Measurements from ENCODE around the gene PGAP2. TPM values are rescaled to one million over a fixed set of nuclear protein-coding genes. Genes with fewer than 3 reads are reported as not detected.
"Not testable (repeated sequence)": the region's sequence is repeated elsewhere in the genome, so short reads cannot be mapped to it uniquely, and the experiment has no call there.

The PGAP2 gene
- 26.8 TPM for total RNA-seq
- long read RNA-seq, transcript PGAP2-227 (5 exons, 1,530 nt): minor isoform, 6 of 106 reads
- long read RNA-seq, transcript PGAP2-207 (6 exons, 931 nt): major isoform, 17 of 106 reads
- long read RNA-seq, transcript PGAP2-215 (6 exons, 798 nt): minor isoform, 5 of 106 reads
- long read RNA-seq, partial matches to known transcripts: 43 of 106 reads
- long read RNA-seq, other reads (novel, unspliced or antisense): 23 of 106 reads

DNA sequence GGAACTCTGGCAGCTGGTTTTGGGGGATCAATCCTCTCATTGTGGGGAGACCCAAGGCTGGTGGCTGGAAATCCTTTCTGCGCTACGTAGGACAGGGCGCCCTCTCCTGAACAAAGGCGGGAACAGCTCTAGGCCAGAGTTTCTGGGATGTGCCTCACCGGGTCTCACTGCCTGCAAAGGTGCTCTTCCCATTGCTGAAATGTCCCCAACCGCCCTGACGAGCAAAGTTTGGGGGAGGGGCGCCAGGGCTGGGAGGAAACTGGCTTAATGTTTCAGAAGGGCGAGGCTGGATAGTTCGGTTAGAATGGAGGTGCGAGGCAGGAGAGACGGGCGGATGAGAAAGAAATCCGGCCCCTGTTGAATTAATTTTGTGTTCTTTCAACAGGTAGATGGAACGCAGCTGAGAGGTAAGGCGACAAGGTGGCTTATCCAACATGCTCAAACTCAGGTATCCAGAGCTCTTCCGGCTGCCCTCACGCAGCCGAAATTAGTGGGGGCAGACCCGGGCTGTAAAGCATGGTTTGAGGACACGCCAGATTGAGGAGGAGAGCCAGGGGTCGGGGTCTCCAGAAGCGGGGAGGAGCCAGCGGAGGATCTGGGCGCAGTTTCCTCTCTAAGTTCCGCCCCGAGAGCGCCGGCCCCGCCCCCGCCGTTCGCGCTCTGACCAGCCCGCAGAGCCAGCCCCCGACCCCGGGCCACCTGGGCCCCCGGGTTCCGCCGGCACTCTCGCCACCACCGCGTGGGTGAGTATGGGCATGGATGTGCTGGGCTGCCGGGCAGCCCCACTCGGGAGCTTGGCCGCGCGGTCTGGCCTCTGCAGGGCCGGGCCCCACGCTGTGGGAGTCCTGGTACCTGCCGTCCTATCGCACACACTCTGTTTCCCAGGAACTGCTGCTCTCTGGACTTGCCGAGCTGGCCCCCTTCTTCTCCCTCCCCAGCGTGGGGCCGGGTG, at the start of gene PGAP2:
Gene PGAP2 (plus strand): TSS at position 652 of the 952 bp plus-strand sequence. CDS start 2,700 bp downstream, outside the sequence.
- intact Hi-C loops (cut with DNase I): no loop called here
- ATAC-seq (ENCODE audit: poor library complexity): peak; percentile 84
- DNase-seq: peak; percentile 84

DNA sequence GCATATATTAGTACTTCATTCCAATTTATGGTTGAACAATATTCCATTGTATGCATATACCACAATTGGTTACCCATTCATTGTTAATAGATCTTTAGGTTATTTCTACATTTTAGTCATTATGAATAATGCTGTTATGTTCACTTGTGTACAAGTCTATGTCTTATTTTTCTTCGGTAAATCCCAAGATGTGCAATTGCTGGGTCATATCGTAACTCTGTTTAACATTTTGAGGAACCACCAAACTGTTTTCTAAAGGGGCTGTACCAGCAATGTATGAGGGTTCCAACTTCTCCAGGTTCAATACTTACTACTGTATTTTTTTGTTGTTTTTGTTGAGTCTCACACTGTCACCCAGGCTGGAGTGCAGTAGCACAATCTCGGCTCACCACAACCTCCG, 44.1 kb upstream of the PGAP2 start:
- intact Hi-C loops (cut with DNase I): no loop called here
- DNase-seq (no peak), ATAC-seq (ENCODE audit: poor library complexity) (no peak)

DNA sequence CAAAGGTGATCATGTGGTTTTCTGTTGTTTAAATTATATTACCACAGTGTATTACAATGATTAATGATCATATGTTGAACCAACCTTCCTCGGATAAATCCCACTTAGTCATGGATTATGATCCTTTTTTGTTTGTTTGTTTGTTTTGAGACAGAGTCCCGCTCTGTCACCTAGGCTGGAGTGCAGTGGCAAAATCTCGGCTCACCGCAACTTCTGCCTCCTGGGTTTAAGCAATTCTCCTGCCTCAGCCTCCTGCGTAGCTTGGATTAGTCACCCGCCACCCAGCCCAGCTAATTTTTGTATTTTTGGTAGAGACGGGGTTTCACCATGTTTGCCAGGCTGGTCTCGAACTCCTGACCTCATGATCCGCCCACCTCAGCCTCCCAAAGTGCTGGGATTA, 41.5 kb upstream of the PGAP2 start:
- DNase-seq; intact Hi-C loops (cut with DNase I); ATAC-seq (ENCODE audit: poor library complexity): not testable (repeated sequence)

DNA sequence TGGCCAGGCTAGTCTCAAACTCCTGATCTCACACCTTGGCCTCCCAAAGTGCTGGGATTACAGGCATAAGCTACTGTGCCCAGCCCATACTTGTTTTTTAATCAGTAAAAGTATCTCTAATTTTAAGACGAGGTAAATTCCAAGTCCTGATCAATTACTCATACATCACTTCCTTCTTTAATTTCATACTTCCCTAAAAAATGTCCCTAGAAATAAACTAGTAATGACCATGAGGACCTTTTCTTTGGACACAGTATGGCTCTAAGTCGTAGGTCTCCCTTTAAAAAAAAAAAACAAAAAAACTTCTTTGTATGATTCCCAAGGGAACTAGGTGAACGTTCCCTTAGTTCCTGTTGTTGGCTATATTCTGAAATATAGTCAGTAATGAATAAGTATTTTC, 40.8 kb upstream of the PGAP2 start:
- intact Hi-C loops (cut with DNase I): no loop called here
- ATAC-seq (ENCODE audit: poor library complexity) (no peak), DNase-seq (no peak)

DNA sequence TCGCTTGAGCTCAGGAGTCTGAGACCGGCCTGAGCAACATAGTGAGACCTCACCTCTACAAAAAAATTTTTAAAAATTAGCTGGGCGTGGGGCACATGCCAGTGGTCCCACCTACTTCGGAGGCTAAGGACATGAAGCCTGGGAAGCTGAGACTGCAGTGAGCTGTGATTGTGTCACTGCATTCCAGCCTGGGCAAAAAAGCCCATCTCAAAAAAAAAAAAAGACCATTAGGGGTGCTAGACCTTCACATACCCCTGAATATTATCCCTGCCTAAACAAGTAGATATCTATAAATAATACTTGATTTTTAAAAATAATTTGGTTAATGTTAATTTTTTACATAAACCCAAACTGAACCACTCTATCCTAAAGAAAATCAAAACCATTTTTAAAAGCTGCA, 35.2 kb upstream of the PGAP2 start:
- DNase-seq (no peak), ATAC-seq (ENCODE audit: poor library complexity) (no peak)
- intact Hi-C loops (cut with DNase I): no loop called here

DNA sequence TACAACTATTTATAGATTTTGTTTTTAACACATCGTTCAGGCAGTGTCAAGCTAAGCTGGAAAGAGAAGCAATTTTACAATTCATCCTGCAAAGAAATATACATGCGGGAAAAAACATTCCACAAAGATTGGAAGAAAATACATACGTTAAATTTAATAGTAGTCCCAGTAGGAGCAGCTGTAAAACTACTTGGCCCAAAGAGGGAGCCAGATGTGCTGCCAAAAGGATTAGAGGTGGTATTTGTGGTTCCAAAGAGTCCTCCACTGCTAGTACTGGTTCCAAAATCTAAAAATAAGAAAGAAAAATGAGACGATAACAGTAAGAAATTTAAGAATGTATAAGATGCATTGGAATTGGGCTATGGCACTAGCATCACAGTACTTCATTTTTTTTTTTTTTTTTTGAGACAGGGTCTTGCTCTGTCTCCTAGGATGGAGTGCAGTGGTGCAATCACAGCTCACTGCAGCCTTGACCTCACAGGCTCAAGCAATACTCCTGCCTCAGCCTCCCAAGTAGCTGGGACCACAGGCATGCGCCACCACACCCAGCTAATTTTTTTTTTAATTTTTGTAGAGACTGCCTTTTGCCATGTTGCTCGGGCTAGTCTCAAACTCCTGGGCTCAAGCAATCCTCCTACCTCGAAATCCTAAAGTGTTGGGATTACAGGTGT, 32.5 kb upstream of the PGAP2 start:
- intact Hi-C loops (cut with DNase I): no loop called here
- DNase-seq: no peak
- peak; percentile 53 for ATAC-seq (ENCODE audit: poor library complexity)

DNA sequence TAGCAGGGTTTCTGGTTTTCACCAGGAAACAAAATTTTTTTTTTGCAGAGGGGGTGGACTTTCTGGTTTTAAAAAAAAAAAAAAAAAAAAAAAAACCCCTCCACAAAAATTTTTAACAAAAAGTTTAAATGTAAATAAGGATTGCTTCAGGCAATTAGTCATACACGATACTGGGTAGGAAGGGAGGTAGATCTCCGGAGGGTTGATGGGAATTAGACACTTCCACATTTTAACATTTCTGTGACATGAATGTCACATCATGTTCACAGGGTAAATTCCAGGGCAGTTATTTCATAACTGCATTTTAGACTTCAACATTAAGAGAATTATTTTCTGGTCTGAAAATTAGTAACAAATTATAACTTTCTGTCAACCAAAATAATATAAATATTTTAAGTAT, 26.9 kb upstream of the PGAP2 start:
- intact Hi-C loops (cut with DNase I): no loop called here
- DNase-seq (no peak), ATAC-seq (ENCODE audit: poor library complexity) (no peak)

DNA sequence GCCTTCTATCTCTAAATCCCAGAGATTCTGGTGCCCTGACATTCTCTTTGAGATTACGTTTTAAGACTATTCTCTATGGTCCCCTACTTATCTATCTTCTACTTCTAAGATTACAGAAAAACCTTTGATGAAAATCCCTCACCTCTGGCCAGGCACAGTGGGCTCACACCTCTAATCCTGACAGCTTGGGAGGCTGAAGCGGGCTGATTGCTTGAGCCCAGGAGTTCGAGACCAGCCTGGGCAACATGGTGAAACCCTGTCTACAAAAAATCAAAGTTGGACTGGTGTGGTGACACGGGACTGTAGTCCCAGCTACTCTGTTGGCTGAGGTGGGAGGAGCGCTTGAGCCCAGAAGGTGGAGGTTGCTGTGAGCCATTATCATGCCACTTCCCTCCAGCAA, 25.4 kb upstream of the PGAP2 start:
- DNase-seq (no peak), ATAC-seq (ENCODE audit: poor library complexity) (no peak)
- intact Hi-C loops (cut with DNase I): no loop called here

DNA sequence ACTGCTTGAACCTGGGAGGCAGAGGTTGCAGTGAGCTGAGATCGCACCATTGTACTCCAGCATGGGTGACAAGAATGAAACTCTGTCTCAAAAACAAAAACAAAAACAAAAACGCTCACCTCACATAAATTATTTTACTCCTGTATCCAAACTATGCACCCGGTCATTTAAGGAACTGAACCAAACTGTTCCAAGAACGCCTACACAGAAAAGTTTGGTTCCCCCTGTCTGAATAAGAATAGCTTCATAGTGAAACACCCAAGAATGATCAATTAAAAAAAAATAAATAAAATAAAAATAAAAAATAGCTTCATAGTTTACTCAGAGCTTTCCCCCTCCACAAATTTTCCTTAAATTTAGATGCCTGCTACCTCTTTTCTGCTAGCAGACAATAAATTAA, 24.7 kb upstream of the PGAP2 start:
- no peak for DNase-seq
- intact Hi-C loops (cut with DNase I): no loop called here
- no peak for ATAC-seq (ENCODE audit: poor library complexity)

DNA sequence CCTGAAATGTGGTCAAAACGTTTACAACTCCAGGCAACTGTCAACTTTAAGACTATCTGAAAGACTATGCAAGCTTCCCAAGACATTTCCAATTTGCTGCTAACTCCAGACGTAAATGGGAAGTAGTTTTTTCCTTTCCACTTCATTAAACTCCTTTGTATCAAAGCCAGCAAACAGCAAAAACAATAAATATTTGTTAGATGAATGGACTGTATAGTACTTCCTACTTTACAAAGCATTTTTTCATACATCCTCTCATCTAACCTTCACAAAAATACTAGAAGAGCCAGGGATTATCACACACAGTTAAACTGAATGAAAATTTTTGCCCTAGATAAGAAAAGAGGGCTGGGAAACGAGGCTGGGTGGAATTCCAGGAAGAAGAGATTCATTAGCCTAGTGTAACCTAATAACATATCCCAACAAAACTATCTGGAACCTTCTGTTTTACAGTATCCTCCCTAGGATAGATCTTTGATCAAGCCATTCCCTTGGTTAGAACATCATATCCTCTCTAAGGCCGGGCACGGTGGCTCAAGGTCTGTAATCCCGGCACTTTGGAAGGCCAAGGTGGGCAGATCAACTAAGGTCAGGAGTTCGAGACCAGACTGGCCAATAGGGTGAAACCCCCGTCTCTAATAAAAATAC, 21.5 kb upstream of the PGAP2 start:
- ATAC-seq (ENCODE audit: poor library complexity) (no peak), DNase-seq (no peak)
- intact Hi-C loops (cut with DNase I): no loop called here

DNA sequence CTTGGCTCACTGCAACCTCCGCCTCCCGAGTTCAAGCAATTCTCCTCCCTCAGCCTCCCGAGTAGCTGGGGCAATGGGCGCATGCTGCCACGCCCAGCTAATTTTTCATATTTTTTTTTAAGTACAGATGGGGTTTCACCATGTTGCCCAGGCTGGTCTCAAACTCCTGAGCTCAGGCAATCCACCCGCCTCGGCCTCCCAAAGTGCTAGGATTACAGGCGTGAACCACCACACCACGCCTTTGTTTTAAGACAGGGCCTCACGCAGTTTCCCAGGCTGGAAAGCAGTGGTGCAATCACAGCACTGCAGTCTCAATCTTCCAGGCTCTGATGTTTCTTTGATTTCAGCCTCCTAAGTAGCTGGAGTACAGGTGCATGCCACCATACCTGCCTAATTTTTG, 14.0 kb upstream of the PGAP2 start:
- ATAC-seq (ENCODE audit: poor library complexity); intact Hi-C loops (cut with DNase I); DNase-seq: not testable (repeated sequence)

DNA sequence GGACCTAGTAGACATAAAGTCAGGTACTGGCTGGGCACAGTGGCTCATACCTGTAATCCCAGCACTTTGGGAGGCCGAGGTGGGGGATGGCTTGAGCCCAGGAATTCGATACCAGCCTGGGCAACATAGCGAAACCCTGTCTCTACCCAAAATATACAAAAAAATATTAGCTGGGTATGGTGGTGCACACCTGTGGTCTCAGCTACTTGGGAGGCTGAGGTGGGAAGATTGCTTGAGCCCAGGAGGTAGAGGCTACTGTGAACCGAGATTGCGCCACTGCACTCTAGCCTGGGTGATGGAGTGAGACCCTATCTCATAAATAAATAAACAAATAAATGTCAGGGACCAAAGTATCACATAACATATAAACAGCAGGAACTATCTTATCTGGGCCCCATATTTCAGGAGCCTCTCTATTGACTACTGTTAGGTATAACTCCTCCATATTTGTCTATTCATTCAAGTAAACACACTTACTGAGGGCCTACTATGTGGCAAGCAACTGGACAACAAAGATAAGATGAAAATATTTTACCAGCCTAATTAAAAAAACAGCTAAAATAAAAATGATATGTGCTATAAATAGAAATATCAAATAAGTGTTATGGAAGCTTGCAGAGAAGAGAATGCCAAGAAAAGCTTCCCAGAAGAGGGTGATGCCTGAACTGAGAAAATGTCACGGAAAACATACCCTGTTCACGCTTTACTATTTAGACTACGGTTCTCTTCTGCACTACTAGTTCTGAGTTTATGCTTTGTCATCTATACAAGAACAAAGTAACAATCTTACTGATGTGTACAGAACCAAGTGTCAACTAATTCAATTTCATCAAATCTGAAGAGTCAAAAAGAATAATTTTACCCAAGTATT, 13.0 kb upstream of the PGAP2 start:
- intact Hi-C loops (cut with DNase I): no loop called here
- DNase-seq: no peak
- ATAC-seq (ENCODE audit: poor library complexity): no peak

DNA sequence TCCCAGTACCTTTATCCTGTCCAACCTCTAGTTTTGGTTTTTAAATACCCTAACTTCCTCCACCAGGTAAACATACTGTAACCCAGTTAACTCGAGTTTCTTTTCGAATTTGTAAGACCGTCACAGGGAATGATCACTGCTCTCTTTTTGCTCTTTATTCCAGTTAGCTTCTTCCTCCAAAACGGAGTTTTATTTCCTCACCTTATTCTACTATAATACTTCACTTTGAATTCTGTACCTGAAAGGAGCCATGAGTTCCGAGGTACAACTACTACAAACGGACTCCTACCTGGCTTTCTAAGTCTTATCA, 12.4 kb upstream of the PGAP2 start:
- intact Hi-C loops (cut with DNase I): no loop called here
- ATAC-seq (ENCODE audit: poor library complexity) (no peak), DNase-seq (no peak)

DNA sequence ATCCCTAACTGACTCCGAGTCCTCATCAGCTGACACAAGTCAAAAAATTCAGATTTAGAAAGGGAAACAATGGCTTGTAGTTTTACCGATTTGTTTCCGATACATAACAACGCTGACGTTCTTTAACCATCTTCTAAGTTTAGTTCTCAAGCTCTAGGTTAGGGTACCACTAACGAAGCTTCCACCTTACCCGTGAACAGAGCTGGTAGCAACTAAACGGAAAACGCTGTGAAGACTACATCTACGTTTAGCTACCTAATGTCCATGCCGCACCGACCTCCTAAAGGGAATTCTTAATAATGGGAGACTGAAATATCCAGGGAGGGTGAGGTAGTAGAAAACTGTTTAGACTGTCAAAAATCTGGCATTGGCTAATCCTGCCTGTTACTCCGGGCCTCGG, 12.0 kb upstream of the PGAP2 start:
- no peak for DNase-seq
- intact Hi-C loops (cut with DNase I): no loop called here
- no peak for ATAC-seq (ENCODE audit: poor library complexity)

DNA sequence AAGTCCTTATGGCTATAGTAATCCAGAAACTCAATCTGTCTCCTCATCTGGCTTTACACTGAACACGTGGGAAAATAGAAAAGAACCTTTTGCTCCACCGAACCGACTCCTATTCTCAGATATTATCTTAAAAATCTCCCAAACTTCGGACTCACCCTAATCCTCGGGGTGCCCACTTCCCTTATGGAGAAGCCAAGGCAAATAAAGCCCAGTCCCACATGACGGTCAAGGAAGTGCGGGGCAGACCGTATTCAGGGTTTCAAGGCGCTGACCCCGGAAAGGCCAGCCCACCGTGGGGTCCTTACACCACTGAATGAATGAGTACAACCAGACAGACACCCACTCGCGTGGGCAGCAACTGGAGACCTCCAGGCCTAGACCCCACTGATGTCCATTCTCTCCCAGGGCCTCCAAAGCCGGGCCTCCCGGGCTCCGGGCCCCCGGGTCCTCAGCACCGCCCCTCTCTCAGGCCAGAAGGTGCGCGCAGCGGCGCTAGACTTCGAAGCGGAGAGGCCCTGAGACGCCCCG, 11.5 kb upstream of the PGAP2 start:
- ATAC-seq (ENCODE audit: poor library complexity) (peak; percentile 52), DNase-seq (no peak)
- intact Hi-C loops (cut with DNase I): no loop called here

DNA sequence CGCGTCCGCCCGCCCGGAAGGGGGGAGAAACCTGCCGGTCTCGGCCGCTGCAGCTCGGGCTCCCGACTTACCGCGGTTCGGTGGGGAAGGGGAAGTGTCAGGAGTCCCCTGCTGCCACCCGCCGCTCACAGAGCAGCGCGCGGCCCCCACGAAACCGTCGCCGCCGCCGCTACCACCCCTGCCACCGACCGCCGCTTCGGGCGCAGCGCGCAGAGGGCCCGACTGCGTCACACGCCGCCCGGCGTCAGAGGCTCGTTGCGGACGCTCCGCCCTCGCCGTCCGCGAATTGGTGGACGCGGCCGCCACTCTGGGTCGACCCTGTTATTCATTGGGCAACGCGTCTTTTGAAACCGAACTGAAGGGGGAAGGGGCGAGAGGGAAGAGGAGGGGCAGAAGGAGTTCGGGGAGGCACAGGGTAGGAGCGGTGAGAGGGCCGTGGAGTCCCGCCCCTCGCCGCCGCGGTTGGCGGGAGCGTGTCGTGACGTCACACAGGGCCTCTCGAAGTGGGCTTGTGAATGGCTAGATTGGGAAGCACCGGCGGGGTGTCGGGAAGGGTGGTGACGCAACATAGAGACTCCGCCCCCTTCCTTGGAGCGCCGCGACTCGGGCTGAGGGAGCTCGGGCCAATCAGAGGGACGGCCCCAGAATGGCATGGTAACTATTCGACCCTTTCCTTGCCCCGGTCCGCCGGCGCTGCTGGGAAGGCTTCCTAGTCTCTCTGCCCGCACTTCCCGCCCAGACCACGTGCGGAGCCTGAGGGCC, 10.8 kb upstream of the PGAP2 start, which contains the start of gene NUP98:
Gene NUP98 (minus strand): TSS at position 226 of the 762 bp plus-strand sequence. CDS start 15,437 bp downstream, outside the sequence.
- DNase-seq: peak; percentile 100
- ATAC-seq (ENCODE audit: poor library complexity): peak; percentile 94
- intact Hi-C loops (cut with DNase I): no loop called here

DNA sequence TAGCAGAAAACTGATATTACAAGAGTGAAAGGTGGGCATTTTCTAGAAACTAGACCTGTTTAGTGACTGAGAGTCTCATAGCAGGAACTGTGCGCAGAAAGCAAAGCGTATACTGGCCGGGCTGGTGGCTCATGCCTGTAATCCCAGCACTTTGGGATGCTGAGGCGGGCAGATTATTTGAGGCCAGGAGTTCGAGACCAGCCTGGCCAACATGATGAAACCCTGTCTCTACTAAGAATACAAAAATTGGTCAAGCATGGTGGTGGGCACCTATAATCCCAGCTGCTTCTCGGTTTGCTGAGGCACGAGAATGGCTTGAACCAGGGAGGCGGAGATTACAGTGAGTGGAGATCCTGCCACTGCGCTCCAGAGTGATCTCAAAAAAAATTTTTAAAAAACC, 9.2 kb upstream of the PGAP2 start:
- ATAC-seq (ENCODE audit: poor library complexity): no peak
- intact Hi-C loops (cut with DNase I): no loop called here
- no peak for DNase-seq

Measured in Right ventricle myocardium superior (tissue), 1 donor.